Nucleus accumbens (tissue), 56 donors: ENCODE measurements around the gene VPS33B.
A peak's percentile ranks its signal among the peaks of the same experiment; 100 is the strongest.
"Not testable (repeated sequence)": the region's sequence is repeated elsewhere in the genome, so short reads cannot be mapped to it uniquely, and the experiment has no call there.

Experiments used
- DNase-seq, 56 donors: peaks; one replicate each; lab custom pipeline; 2025; lab: John Stamatoyannopoulos, UW

VPS33B gene

GRCh38 chr15:91022075-91022831, at the start of gene VPS33B:
Gene VPS33B, minus strand, starts transcription at chr15:91022594. Its CDS starts 345 bp downstream, at chr15:91022249.
- peak in 55 of 56 donors; percentile 44 to 93 (median 80) for DNase-seq

- DNase-seq = no peak
Observed at GRCh38 chr15:91072161-91072560, 49.8 kb upstream of the VPS33B start.

- DNase-seq = no peak
Observed at GRCh38 chr15:91070872-91071271, 48.5 kb upstream of the VPS33B start.

GRCh38 chr15:91068966-91069365, 46.6 kb upstream of the VPS33B start:
- no peak for DNase-seq

GRCh38 chr15:91068436-91068835, 46.0 kb upstream of the VPS33B start:
- DNase-seq = no peak

- no peak for DNase-seq
Observed at GRCh38 chr15:91067036-91067435, 44.6 kb upstream of the VPS33B start.

- DNase-seq = no peak
Observed at GRCh38 chr15:91065505-91065904, 43.1 kb upstream of the VPS33B start.

GRCh38 chr15:91061997-91062396, 39.6 kb upstream of the VPS33B start:
- no peak for DNase-seq

GRCh38 chr15:91061230-91061629, 38.8 kb upstream of the VPS33B start:
- DNase-seq = no peak

- peak in 53 of 56 donors; percentile 7 to 88 (median 56) for DNase-seq
Observed at GRCh38 chr15:91055548-91056331, 33.3 kb upstream of the VPS33B start.

- DNase-seq = no peak
Observed at GRCh38 chr15:91054816-91055215, 32.4 kb upstream of the VPS33B start.

- no peak for DNase-seq
Observed at GRCh38 chr15:91051248-91051647, 28.9 kb upstream of the VPS33B start.

- DNase-seq = no peak
Observed at GRCh38 chr15:91050128-91050455, 27.7 kb upstream of the VPS33B start.

- peak in 46 of 56 donors; percentile 1 to 79 (median 30) for DNase-seq
Observed at GRCh38 chr15:91049378-91050127, 27.2 kb upstream of the VPS33B start.

- DNase-seq = no peak
Observed at GRCh38 chr15:91047545-91048199, 25.3 kb upstream of the VPS33B start.

- DNase-seq = not testable (repeated sequence)
Observed at GRCh38 chr15:91046056-91046455, 23.7 kb upstream of the VPS33B start.

GRCh38 chr15:91045065-91045464, 22.7 kb upstream of the VPS33B start:
- DNase-seq = no peak

- no peak for DNase-seq
Observed at GRCh38 chr15:91043202-91043874, 20.9 kb upstream of the VPS33B start.

- no peak for DNase-seq
Observed at GRCh38 chr15:91040856-91041255, 18.5 kb upstream of the VPS33B start.

GRCh38 chr15:91039996-91040395, 17.6 kb upstream of the VPS33B start:
- DNase-seq = no peak
